Right cardiac atrium (tissue), 5 donors: ENCODE measurements around the gene ASXL1. TPM values are rescaled to one million over a fixed set of nuclear protein-coding genes. Genes with fewer than 3 reads are reported as not detected.
A peak's percentile ranks its signal among the peaks of the same experiment; 100 is the strongest.

Source experiments
- ATAC-seq, 2 donors: fragments of 200-7000 bp; cut with Tn5 transposase; one replicate each; pipeline versions ENCODE4 v1.8.0 to v1.9.1; 2020; ENCODE audit warnings: moderate library complexity in 2 of 2, mild to moderate bottlenecking in 1 of 2
- DNase-seq, 3 donors: peaks; one replicate each; pipeline ENCODE4 v3.0.0-alpha.2; 2020
- H3K27ac ChIP-seq: one replicate; pipeline ENCODE4 v1.5.1; 2013; ENCODE audit warnings: mild to moderate bottlenecking, low read length, control low read depth, moderate library complexity
- H3K27me3 ChIP-seq: one replicate; pipeline ENCODE4 v1.6.1; 2013; ENCODE audit not compliant: control insufficient read depth, insufficient read depth
- H3K4me1 ChIP-seq: one replicate; pipeline ENCODE4 v1.6.1; 2013; ENCODE audit warnings: low read length; ENCODE audit not compliant: control insufficient read depth, insufficient read depth
- H3K4me3 ChIP-seq: one replicate; pipeline ENCODE4 v1.5.1; 2013; ENCODE audit warnings: low read length, control low read depth
- H3K9me3 ChIP-seq: one replicate; pipeline ENCODE4 v1.6.1; 2013; ENCODE audit warnings: low read length; ENCODE audit not compliant: control insufficient read depth
- WGBS: extraction: QIAGEN DNeasy Blood & Tissue Kit; methylation state at CpG from one replicate; pipeline ENCODE4 v1.1.7; 2013; 5-methylcytosine and 5-hydroxymethylcytosine counted together
- intact Hi-C, 4 donors: fragments of 100-400 bp; cut with DNase I; formaldehyde crosslinking; loops; one replicate each; pipeline versions ENCODE4 v1.11.0 to v1.14.0; 2022 to 2023
- polyA plus RNA-seq: library from polyadenylated mRNA; stranded (reverse); fragments of 200-250 nt; gene quantifications from one replicate; pipeline ENCODE4 v1.2.3, GENCODE V29; 2013
- total RNA-seq, 4 donors: library from RNA; stranded (reverse); fragmentation: NEBNext Ultra II Directional; extraction: Animal tissue kit (Norgen Biotek cat#: 25700); gene quantifications; one replicate each; pipeline ENCODE4 v1.2.1, GENCODE V29; 2021
- donor health status: healthy with polysubstance abuse.
- donor health status: DM: no; HTN: yes; CAD: no.
- donor health status: DM: no; HTN: no; CAD: no.
- donor health status: DM: no; HTN: yes; CAD: no; lungs with severe emphysema.
- donor health status: DM: yes; HTN: yes; CAD: no.

The ASXL1 gene
- total and polyA plus RNA-seq, 5 donors = 19.1 to 51.3 (median 37.0) TPM

GRCh38 chr20:32441638-32442037 is 83.5 kb downstream of the ASXL1 start:
- no peak overlapping the region for H3K27ac ChIP-seq
- no peaks in the 10 kb centered on the region for H3K9me3 ChIP-seq
- H3K27me3 ChIP-seq = no peaks in the 10 kb centered on the region
- H3K4me3 ChIP-seq = no peak overlapping the region
- WGBS = 91% methylated on average over 4 of the region's 4 CpGs
- DNase-seq (no peak), ATAC-seq (no peak)
- intact Hi-C loops = no loop called here
- peaks cover 2% of the 10 kb centered on the region for H3K4me1 ChIP-seq

- ATAC-seq (no peak), DNase-seq (no peak)
- intact Hi-C loops = no loop called here
- Histone ChIP-seq H3K9me3 (no peaks in the 10 kb centered on the region), H3K4me1 (peaks cover 4% of the 10 kb centered on the region), H3K4me3 (no peak overlapping the region), H3K27ac (no peak overlapping the region), H3K27me3 (no peaks in the 10 kb centered on the region)
- 75% methylated on average over 10 of the region's 10 CpGs for WGBS
Observed at GRCh38 chr20:32442630-32443373, 84.7 kb downstream of the ASXL1 start.

- WGBS = 86% methylated on average over 3 of the region's 3 CpGs
- Histone ChIP-seq H3K27ac (no peak overlapping the region), H3K4me1 (peaks cover 6% of the 10 kb centered on the region), H3K27me3 (no peaks in the 10 kb centered on the region), H3K4me3 (no peak overlapping the region), H3K9me3 (no peaks in the 10 kb centered on the region)
- intact Hi-C loops = no loop called here
- no peak for ATAC-seq
- no peak for DNase-seq
Observed at GRCh38 chr20:32443386-32443974, 85.3 kb downstream of the ASXL1 start.

GRCh38 chr20:32444474-32445220 is 86.5 kb downstream of the ASXL1 start:
- no peaks in the 10 kb centered on the region for H3K9me3 ChIP-seq
- no peak for ATAC-seq
- H3K27ac ChIP-seq = no peak overlapping the region
- DNase-seq = no peak
- intact Hi-C loops = no loop called here
- 76% methylated on average over 7 of the region's 7 CpGs for WGBS
- H3K4me1 ChIP-seq = peaks cover 4% of the 10 kb centered on the region
- H3K4me3 ChIP-seq = no peak overlapping the region
- no peaks in the 10 kb centered on the region for H3K27me3 ChIP-seq

- Histone ChIP-seq H3K9me3 (no peaks in the 10 kb centered on the region), H3K4me3 (no peak overlapping the region), H3K27me3 (no peaks in the 10 kb centered on the region), H3K27ac (no peak overlapping the region), H3K4me1 (peaks cover 4% of the 10 kb centered on the region)
- peak; percentile 39 to 50 for ATAC-seq
- peak in 1 of 3 donors; percentile 43 for DNase-seq
- intact Hi-C loops = no loop called here
- 44% methylated on average over 12 of the region's 12 CpGs for WGBS
Observed at GRCh38 chr20:32445539-32446273, 87.6 kb downstream of the ASXL1 start.

GRCh38 chr20:32446301-32447100 is 88.4 kb downstream of the ASXL1 start:
- 79% methylated on average over 14 of the region's 14 CpGs for WGBS
- no peak overlapping the region for H3K27ac ChIP-seq
- no peak overlapping the region for H3K4me3 ChIP-seq
- H3K4me1 ChIP-seq = peaks cover 4% of the 10 kb centered on the region
- intact Hi-C loops = no loop called here
- H3K27me3 ChIP-seq = no peaks in the 10 kb centered on the region
- peak; percentile 2 to 17 for ATAC-seq
- no peak for DNase-seq
- H3K9me3 ChIP-seq = no peaks in the 10 kb centered on the region

- no peak for ATAC-seq
Observed at GRCh38 chr20:32447136-32448027, 89.3 kb downstream of the ASXL1 start.

GRCh38 chr20:32448306-32449056 is 90.3 kb downstream of the ASXL1 start:
- peak in 1 of 2 donors; percentile 20 for ATAC-seq
- no peaks in the 10 kb centered on the region for H3K27me3 ChIP-seq
- peak in 1 of 3 donors; percentile 61 for DNase-seq
- intact Hi-C loops = no loop called here
- no peak overlapping the region for H3K4me3 ChIP-seq
- H3K4me1 ChIP-seq = peaks cover 4% of the 10 kb centered on the region
- 62% methylated on average over 13 of the region's 13 CpGs for WGBS
- H3K9me3 ChIP-seq = no peaks in the 10 kb centered on the region
- no peak overlapping the region for H3K27ac ChIP-seq

More at GRCh38 chr20:32447136-32448027, 89.3 kb downstream of the ASXL1 start:
- Histone ChIP-seq H3K27me3 (no peaks in the 10 kb centered on the region), H3K4me1 (peaks cover 4% of the 10 kb centered on the region), H3K27ac (no peak overlapping the region), H3K9me3 (no peaks in the 10 kb centered on the region), H3K4me3 (no peak overlapping the region)
- 80% methylated on average over 22 of the region's 22 CpGs for WGBS
- intact Hi-C loops = no loop called here
- no peak for DNase-seq
